GM23338 (cell line): ENCODE data around the gene FBXL17. TPM values are rescaled to one million over a fixed set of nuclear protein-coding genes. Genes with fewer than 3 reads are reported as not detected.

ENCODE experiments used
- ATAC-seq: fragments of 200-7000 bp; cut with Tn5 transposase; 3 replicates; pipeline ENCODE4 v1.9.1; 2020
- DNase-seq: peaks from one replicate; pipeline ENCODE4 v3.0.0-alpha.2; 2015; ENCODE audit warnings: low spot score
- H2AFZ ChIP-seq: fragments of 200-600 bp; sonication (generic); 2 replicates; pipeline ENCODE4 v1.8.0; 2016; ENCODE audit warnings: antibody characterized with exemption, mild to moderate bottlenecking, moderate library complexity
- H3F3A ChIP-seq: fragments of 200-600 bp; sonication (generic); replicated peaks from 2 replicates; pipeline ENCODE4 v1.8.0; 2017; ENCODE audit warnings: antibody characterized with exemption, mixed run types, low read depth
- H3K27ac ChIP-seq: fragments of 200-600 bp; sonication (generic); 2 replicates; pipeline ENCODE4 v1.6.1; 2016; ENCODE audit warnings: low read depth
- H3K27me3 ChIP-seq: fragments of 200-600 bp; sonication (generic); 2 replicates; pipeline ENCODE4 v1.8.0; 2016; ENCODE audit warnings: mild to moderate bottlenecking, mixed run types, moderate library complexity; ENCODE audit not compliant: insufficient read depth
- H3K36me3 ChIP-seq: fragments of 200-600 bp; sonication (generic); 2 replicates; pipeline ENCODE4 v1.8.0; 2016; ENCODE audit warnings: mild to moderate bottlenecking; ENCODE audit not compliant: insufficient read depth
- H3K4me1 ChIP-seq: fragments of 200-600 bp; sonication (generic); 2 replicates; pipeline ENCODE4 v1.8.0; 2016; ENCODE audit warnings: mild to moderate bottlenecking, moderate library complexity; ENCODE audit not compliant: insufficient read depth
- H3K4me2 ChIP-seq: fragments of 200-600 bp; sonication (generic); 2 replicates; pipeline ENCODE4 v1.7.1; 2017; ENCODE audit warnings: mixed run types
- H3K4me3 ChIP-seq: fragments of 200-600 bp; sonication (generic); 2 replicates; pipeline ENCODE4 v1.6.1; 2016; ENCODE audit warnings: mixed run types
- H3K79me2 ChIP-seq: fragments of 200-600 bp; sonication (generic); replicated peaks from 2 replicates; pipeline ENCODE4 v1.8.0; 2017; ENCODE audit warnings: mild to moderate bottlenecking; ENCODE audit not compliant: insufficient read depth
- H3K9me2 ChIP-seq: fragments of 200-600 bp; sonication (generic); 2 replicates; pipeline ENCODE4 v1.8.0; 2017; ENCODE audit not compliant: insufficient read depth
- H4K20me1 ChIP-seq: fragments of 200-600 bp; sonication (generic); replicated peaks from 2 replicates; pipeline ENCODE4 v1.8.0; 2017; ENCODE audit warnings: mild to moderate bottlenecking; ENCODE audit not compliant: insufficient read depth
- H3K27ac Mint-ChIP-seq: 2 replicates; pipeline ENCODE4 v1.8.0; 2020; ENCODE audit warnings: inconsistent platforms, mild to moderate bottlenecking, moderate library complexity, mixed read lengths
- H3K27me3 Mint-ChIP-seq: 3 replicates; pipeline ENCODE4 v1.8.0; 2022; ENCODE audit warnings: low read depth, mild to moderate bottlenecking, moderate library complexity, mixed read lengths, inconsistent platforms; ENCODE audit not compliant: insufficient read depth, poor library complexity
- H3K36me3 Mint-ChIP-seq: 3 replicates; pipeline ENCODE4 v1.8.0; 2021; ENCODE audit warnings: low read depth, mild to moderate bottlenecking, inconsistent platforms, moderate library complexity, mixed read lengths
- H3K4me1 Mint-ChIP-seq: 3 replicates; pipeline ENCODE4 v1.8.0; 2020; ENCODE audit warnings: mild to moderate bottlenecking, inconsistent platforms, mixed read lengths
- H3K4me3 Mint-ChIP-seq: 3 replicates; pipeline ENCODE4 v1.8.0; 2021; ENCODE audit warnings: moderate library complexity, mild to moderate bottlenecking, inconsistent platforms, mixed read lengths
- H3K9me3 Mint-ChIP-seq: 3 replicates; pipeline ENCODE4 v1.8.0; 2020; ENCODE audit warnings: moderate library complexity, mild to moderate bottlenecking, inconsistent platforms, mixed read lengths
- CREB1 ChIP-seq: fragments of 250-450 bp; sonication (Bioruptor Pico); IDR thresholded peaks from 2 replicates; pipeline ENCODE4 v1.5.0; 2020; ENCODE audit warnings: low read depth, mild to moderate bottlenecking, moderate library complexity
- EZH2 ChIP-seq: fragments of 200-600 bp; sonication (generic); IDR thresholded peaks from one replicate; pipeline ENCODE4 v1.8.0; 2017; ENCODE audit warnings: antibody characterized with exemption, mild to moderate bottlenecking, low read depth; ENCODE audit not compliant: unreplicated experiment
- EZH2phosphoT487 ChIP-seq: fragments of 200-600 bp; sonication (generic); IDR thresholded peaks from one replicate; pipeline ENCODE4 v1.8.1; 2018; ENCODE audit warnings: antibody characterized with exemption; ENCODE audit not compliant: unreplicated experiment
- JUNB ChIP-seq: IDR thresholded peaks from one replicate; pipeline ENCODE4 v1.6.1; 2016; ENCODE audit warnings: antibody characterized with exemption; ENCODE audit not compliant: unreplicated experiment
- NANOG ChIP-seq: IDR thresholded peaks from 2 replicates; pipeline ENCODE4 v1.6.1; 2016; ENCODE audit warnings: antibody characterized with exemption, borderline replicate concordance
- POLR2AphosphoS5 ChIP-seq: IDR thresholded peaks from 2 replicates; pipeline ENCODE4 v1.6.1; 2016; ENCODE audit warnings: antibody characterized with exemption, low read depth
- STAT1 ChIP-seq: IDR thresholded peaks from one replicate; pipeline ENCODE4 v1.6.1; 2016; ENCODE audit warnings: antibody characterized with exemption; ENCODE audit not compliant: unreplicated experiment
- ZNF114 ChIP-seq: fragments of 250-450 bp; sonication (Bioruptor Pico); IDR thresholded peaks from 2 replicates; pipeline ENCODE4 v1.5.0; 2020; ENCODE audit warnings: mild to moderate bottlenecking, moderate library complexity
- ZNF331 ChIP-seq: fragments of 250-450 bp; sonication (Bioruptor Pico); IDR thresholded peaks from 2 replicates; pipeline ENCODE4 v1.5.0; 2020; ENCODE audit warnings: low read depth, mild to moderate bottlenecking, moderate library complexity
- polyA plus RNA-seq: library from polyadenylated mRNA; unstranded; fragments of >200 nt; fragmentation: Nextera tagmentation; extraction: Ambion mirVana; gene quantifications from 2 replicates; pipeline ENCODE4 v1.2.1, GENCODE V29; 2016
- total RNA-seq: library from RNA; depleted of rRNA; stranded (reverse); fragments of >200 nt; shearing (Covaris generic); gene quantifications from 2 replicates; pipeline ENCODE4 v1.2.3, GENCODE V29; 2014
- TF ChIP-seq, protein P1 (sequence below), 2 experiments: fragments of 200-600 bp in 1 of 2; sonication (generic) in 1 of 2; conservative IDR thresholded peaks; 2 replicates each; pipeline versions ENCODE4 v1.5.1 to v1.6.1; 2016 to 2017; ENCODE audit warnings: antibody characterized with exemption in 2 of 2, low read depth in 2 of 2, mild to moderate bottlenecking in 2 of 2, moderate library complexity in 1 of 2
- TF ChIP-seq, protein P2 (sequence below): IDR thresholded peaks from 2 replicates; pipeline ENCODE4 v1.6.1; 2016; ENCODE audit warnings: antibody characterized with exemption

The FBXL17 gene
- total and polyA plus RNA-seq, 2 experiments from 2014 or later: 2.0 to 2.7 TPM

DNA sequence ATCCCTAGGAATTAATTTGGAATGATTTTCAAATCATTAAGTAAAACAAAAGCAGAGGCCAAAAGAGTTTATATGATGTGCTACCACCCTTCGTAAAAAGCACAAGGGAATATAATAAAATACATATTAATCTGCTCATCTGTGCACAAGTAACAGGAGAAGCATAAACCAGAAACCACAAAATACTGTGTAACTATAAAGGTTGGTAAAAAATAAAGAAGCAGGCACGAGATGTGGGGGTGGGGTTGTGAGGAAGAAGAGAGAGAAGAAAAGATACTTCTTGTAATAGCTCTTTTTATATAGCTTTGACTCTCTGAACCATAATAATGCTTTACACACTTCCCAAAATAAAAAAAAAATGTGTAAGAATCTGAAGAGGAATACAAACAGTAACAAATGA is 496.3 kb downstream of the FBXL17 start (continued):
- TF ChIP-seq STAT1 (no peak), EZH2 (no peak), JUNB (no peak), CREB1 (CRISPR knock-in tag) (no peak), NANOG (no peak)
- TF ChIP-seq, protein P1, sequence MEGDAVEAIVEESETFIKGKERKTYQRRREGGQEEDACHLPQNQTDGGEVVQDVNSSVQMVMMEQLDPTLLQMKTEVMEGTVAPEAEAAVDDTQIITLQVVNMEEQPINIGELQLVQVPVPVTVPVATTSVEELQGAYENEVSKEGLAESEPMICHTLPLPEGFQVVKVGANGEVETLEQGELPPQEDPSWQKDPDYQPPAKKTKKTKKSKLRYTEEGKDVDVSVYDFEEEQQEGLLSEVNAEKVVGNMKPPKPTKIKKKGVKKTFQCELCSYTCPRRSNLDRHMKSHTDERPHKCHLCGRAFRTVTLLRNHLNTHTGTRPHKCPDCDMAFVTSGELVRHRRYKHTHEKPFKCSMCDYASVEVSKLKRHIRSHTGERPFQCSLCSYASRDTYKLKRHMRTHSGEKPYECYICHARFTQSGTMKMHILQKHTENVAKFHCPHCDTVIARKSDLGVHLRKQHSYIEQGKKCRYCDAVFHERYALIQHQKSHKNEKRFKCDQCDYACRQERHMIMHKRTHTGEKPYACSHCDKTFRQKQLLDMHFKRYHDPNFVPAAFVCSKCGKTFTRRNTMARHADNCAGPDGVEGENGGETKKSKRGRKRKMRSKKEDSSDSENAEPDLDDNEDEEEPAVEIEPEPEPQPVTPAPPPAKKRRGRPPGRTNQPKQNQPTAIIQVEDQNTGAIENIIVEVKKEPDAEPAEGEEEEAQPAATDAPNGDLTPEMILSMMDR (conservative IDR thresholded peaks at IDR 0.05; ENCODE audit: low read depth in 2 of 2): no peak
- TF ChIP-seq, protein P2, sequence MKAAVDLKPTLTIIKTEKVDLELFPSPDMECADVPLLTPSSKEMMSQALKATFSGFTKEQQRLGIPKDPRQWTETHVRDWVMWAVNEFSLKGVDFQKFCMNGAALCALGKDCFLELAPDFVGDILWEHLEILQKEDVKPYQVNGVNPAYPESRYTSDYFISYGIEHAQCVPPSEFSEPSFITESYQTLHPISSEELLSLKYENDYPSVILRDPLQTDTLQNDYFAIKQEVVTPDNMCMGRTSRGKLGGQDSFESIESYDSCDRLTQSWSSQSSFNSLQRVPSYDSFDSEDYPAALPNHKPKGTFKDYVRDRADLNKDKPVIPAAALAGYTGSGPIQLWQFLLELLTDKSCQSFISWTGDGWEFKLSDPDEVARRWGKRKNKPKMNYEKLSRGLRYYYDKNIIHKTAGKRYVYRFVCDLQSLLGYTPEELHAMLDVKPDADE: no peak

DNA sequence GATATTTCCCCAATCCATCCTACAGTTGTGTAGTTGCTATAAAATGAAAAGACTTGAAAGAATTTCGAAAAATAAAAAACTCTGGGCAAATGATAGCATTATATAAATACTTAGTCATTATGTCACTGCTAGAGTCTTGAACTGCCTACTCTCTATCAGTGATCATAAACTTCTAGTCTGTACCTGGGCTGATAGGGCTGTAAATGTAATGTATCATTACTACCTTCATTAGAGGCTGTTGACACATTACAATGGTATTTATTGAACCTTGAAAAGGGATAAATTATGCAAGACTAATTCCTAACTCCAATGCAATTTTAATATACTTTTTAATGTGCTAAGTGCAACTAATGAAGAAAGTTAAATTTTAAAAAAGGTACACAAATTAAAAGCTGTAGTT is 497.0 kb downstream of the FBXL17 start:
- H4K20me1 ChIP-seq: no peaks in the 10 kb centered on the region

More for the DNA sequence above, 497.0 kb downstream of the FBXL17 start:
- Mint-ChIP-seq H3K36me3 (no peaks in the 10 kb centered on the region), H3K27me3 (no peaks in the 10 kb centered on the region), H3K9me3 (no peaks in the 10 kb centered on the region), H3K4me1 (peaks cover 3% of the 10 kb centered on the region; the same call in 1 of the 3 replicates), H3K4me3 (no peak overlapping the region), H3K27ac (no peak overlapping the region)
- H3K27ac ChIP-seq: no peak overlapping the region
- no peaks in the 10 kb centered on the region for H3F3A ChIP-seq
- H3K79me2 ChIP-seq: no peaks in the 10 kb centered on the region
- ATAC-seq: no peak
- H3K36me3 ChIP-seq: no peaks in the 10 kb centered on the region
- no peak overlapping the region for H3K4me2 ChIP-seq
- H2AFZ ChIP-seq: no peak overlapping the region
- no peaks in the 10 kb centered on the region; the same call in 1 of the 2 replicates for H3K4me1 ChIP-seq
- no peak overlapping the region for H3K4me3 ChIP-seq
- TF ChIP-seq ZNF114 (no peak), CREB1 (CRISPR knock-in tag) (no peak), STAT1 (no peak), EZH2phosphoT487 (no peak), POLR2AphosphoS5 (no peak), ZNF331 (CRISPR knock-in tag) (no peak)
- TF ChIP-seq, protein P1 (conservative IDR thresholded peaks at IDR 0.05; ENCODE audit: low read depth in 2 of 2): no peak
- H3K9me2 ChIP-seq: no peaks in the 10 kb centered on the region
- DNase-seq: no peak
- no peaks in the 10 kb centered on the region for H3K27me3 ChIP-seq
